HTERT RPE-1 (cell line): ENCODE data around the gene ASCC3.

Experiments used
- in situ Hi-C: fragments of 300-500 bp; cut with MboI; formaldehyde crosslinking; loops from 4 replicates; pipeline ENCODE4 v1.14.3; 2020; ENCODE audit warnings: low sequenced_read_pairs

Gene ASCC3

GRCh38 chr6:100730001-100730980 is 150.8 kb downstream of the ASCC3 start:
- in situ Hi-C loops = no loop called here

- in situ Hi-C loops = no loop called here
Measured at GRCh38 chr6:100726666-100727065, 154.5 kb downstream of the ASCC3 start.

DNA sequence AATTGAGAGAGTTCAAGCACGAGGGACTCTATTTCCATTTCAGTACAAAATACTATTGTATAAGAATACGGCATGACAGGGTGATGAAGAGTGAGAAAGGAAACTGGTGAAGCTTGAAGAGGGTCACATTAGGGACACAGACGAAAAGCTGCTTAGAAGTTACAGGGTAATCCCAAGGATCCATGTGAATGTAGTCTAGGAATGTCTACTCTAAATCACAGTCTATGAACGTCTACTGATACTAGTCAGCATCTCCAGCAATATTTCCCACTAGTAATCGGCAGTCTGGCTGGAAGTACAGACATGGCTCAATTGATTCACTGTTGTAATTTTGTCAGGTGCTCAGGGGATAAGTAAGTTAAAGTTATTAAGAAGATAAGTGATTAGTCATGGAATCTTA is 156.4 kb downstream of the ASCC3 start:
- in situ Hi-C loops = no loop called here

DNA sequence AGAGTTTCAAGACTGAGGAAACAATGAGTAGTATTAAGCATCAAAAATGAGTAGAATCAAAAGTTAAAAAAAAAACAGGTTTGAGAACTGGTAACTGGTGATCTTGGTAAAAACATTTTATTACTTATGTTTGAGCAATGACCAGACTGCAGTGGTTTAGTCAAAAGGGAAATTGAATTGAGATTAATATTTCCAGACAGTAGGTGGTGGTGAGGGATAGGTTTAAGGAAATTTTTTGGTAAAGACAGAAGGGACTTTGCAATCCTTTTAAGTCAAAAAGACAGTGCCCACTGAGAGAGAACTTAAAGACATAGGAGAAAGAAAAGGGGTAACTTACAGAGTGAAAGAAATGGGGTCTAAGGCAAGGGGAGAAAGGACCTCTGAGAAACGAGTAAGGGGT is 156.9 kb downstream of the ASCC3 start:
- in situ Hi-C loops = no loop called here

- in situ Hi-C loops = no loop called here
Measured at GRCh38 chr6:100721256-100721655, 159.9 kb downstream of the ASCC3 start.

- in situ Hi-C loops = no loop called here
Measured at GRCh38 chr6:100719883-100720682, 161.0 kb downstream of the ASCC3 start.

DNA sequence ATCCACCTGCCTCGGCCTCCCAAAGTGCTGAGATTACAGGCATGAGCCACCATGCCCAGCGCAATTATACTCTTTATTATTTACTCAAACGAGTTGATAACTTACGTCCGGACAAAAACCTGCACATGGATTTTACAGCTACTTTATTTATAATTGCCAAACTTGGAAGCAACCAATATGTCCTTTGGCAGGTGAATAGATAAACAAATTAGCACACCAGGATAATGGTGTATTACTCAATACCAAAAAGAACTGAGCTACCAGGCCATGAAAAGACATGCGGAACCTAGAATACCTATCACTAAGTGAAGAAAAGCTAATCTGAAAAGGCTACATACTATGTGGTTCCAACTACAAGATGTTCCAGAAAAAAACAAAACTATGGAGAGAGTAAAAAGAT is 168.1 kb downstream of the ASCC3 start:
- in situ Hi-C loops = no loop called here

GRCh38 chr6:100706491-100706890 is 174.6 kb downstream of the ASCC3 start:
- in situ Hi-C loops = no loop called here

DNA sequence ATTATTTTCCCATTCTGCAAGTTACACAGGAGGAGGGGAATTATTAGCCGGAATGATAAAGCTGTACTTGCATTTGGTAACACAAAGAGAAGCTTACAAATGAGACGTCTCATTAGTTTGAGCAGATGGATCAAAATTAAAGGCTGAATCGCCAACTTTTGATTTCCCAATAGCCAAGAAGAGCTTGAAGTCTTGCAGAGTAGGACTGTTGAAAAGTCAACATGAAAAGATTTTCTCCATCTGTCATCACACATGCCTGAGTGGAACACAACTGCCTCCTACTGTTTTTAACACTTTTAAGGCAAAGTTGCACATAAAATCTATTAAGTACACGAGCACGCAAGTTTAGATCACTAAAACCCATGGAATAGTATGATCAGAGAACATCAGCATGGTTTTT is 176.2 kb downstream of the ASCC3 start:
- in situ Hi-C loops = no loop called here

- in situ Hi-C loops = no loop called here
Measured at GRCh38 chr6:100701728-100702127, 179.4 kb downstream of the ASCC3 start.

DNA sequence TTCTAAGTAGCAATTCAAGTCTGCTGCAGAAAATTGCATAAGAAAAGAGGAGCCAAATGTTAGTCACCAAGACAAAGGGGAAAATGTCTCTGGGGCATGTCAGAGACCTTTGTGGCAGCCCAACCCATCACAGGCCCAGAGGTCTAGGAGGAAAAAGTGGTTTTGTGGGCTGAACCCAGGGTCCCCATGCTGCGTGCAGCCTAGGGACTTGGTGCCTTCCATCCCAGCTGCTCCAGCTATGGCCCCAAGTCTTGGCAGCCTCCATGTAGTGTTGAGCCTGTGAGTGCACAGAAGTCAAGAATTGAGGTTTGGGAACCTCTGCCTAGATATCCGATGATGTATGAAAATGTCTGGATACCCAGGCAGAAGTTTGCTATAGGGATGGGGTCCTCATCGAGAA is 181.1 kb downstream of the ASCC3 start:
- in situ Hi-C loops = no loop called here

GRCh38 chr6:100695445-100695844 is 185.7 kb downstream of the ASCC3 start:
- in situ Hi-C loops = no loop called here

DNA sequence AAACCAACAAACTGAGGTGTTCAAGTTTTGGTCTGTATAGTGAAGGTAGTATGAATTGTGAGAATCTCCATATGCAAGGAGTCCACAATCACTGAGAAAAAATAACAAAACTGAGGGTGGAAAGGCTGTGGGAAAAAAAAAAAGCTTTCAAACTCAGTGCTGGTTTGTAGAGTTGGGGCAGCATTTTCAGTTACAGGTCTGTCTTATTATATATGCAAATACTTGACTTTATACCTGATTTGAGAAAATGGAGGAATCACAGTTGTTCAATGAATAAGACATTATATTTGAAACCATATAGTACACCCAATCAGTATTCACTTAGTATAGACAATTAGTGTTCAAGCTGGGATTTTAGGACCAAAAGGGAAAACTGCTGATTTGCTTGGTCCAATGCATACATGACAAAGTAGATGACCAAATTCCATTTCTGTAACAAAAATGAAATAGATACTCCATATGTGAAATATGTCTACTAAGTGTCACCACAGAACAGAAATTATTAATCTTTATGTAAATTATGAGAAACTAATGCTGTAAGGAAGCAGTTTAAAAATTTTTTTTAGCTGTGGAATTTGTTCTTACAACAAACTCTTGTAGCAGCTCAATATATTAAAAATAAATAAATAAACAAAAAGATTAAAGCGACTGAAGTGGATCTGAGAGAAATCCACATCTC is 187.7 kb downstream of the ASCC3 start:
- in situ Hi-C loops = no loop called here

DNA sequence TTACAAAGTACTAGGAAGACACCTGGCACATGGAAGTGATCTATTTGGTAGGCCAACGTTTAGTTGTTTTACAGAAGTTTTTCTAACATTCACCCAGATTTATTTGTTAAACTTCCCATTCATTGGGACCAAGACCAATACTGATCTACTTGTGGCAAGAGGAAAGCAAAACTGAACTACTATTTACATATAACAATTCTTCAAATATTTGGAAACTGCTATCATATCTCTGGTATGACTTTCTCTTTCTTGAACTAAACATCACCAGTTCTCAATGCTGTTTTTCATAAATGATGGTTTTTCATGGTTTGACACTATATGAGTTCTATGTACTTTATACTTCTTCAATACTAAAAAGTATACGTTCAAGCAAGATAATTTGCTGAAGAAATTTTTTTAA is 189.2 kb downstream of the ASCC3 start:
- in situ Hi-C loops = no loop called here

DNA sequence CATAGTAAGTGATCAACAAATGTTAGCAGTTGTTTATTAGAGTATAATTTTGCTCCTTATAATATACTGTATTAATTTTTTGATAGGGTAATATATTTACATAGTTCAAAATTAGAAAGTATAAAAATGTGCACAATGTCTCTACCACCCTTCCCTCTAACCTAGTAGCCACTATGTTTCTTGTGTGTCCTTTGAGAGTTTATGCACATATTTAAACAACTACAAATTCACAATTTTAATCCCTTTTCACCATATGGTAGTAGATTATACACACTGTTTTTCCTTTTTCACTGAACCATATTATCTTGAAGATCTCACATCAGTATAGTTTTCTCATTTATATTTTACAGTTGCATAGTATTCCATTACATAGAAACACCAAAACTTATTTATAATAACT is 194.9 kb downstream of the ASCC3 start:
- in situ Hi-C loops = no loop called here

GRCh38 chr6:100685747-100686146 is 195.4 kb downstream of the ASCC3 start:
- in situ Hi-C loops = no loop called here

GRCh38 chr6:100680163-100680562 is 201.0 kb downstream of the ASCC3 start:
- in situ Hi-C loops = no loop called here

GRCh38 chr6:100678027-100678426 is 203.1 kb downstream of the ASCC3 start:
- in situ Hi-C loops = no loop called here

DNA sequence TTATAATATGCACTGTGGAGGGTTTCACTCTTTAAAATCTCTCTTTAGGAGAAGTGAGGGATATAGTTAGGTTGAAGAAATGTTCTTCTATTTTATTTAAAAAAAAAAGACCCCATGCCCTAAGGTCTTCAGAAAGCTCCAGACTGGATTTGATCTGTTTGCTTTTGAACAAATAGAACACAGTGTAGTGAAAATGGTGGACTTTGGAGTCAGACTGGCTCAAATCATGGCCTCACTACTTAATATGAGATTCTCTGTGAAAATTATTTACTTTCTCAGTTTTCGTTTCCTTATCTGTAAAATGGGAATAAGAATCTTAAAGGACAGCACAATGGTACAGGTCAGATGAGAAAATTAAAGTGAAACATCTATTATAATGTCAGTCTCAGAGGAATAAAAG is 203.9 kb downstream of the ASCC3 start:
- in situ Hi-C loops = no loop called here

DNA sequence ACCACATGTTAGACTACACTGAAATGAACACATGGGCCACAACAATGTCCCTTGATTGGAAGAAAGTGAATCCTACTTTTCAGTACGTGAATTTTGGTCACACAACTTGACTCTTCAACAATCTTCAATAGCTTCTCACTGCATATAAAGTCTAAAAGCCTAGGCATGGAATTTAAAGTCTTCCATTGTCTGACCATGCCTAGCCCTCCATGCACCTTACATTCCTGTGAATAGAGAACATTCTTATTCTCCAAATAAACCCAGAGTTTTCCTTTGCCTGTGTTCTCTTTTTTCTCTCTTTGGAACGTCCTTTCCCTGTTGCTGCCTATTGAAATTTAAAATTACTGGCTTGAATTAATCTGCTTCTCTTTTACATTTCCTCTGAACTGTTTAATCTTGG is 207.5 kb downstream of the ASCC3 start:
- in situ Hi-C loops = no loop called here

- in situ Hi-C loops = no loop called here
Measured at GRCh38 chr6:100671740-100672139, 209.4 kb downstream of the ASCC3 start.
